RPMI7951 (cell line): ENCODE data around the gene CD36. TPM values are rescaled to one million over a fixed set of nuclear protein-coding genes. Genes with fewer than 3 reads are reported as not detected.

Source experiments
- DNase-seq: peaks from one replicate; pipeline ENCODE4 v3.0.0-alpha.2; 2012; ENCODE audit warnings: low read depth
- total RNA-seq: library from RNA; depleted of rRNA; stranded (reverse); fragments of >200 nt; shearing (Covaris generic); gene quantifications from 2 replicates; pipeline ENCODE4 v1.2.3, GENCODE V29; 2014; rRNA removed

CD36 gene
- total RNA-seq, 1 experiment from 2014 or later: 11.4 TPM

DNA sequence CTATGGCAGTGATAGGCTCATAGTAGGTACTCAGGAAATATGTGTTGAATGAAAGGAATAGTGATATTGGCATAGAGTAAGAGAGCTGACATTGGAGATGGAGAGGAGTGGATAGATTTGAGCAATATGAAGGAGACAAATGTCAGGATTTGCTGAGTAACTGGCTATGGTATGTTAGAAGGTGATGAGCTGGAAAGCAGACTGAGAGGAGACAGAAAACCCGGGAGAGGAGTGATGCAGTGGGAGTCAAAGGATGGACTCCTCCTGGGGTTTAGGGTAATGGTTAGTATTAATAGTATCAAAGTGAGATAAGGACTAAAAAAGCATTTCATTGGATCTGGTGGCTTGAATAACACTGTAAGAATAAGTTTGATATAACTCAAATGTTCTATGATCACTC, 64.8 kb downstream of the CD36 start:
- no peak for DNase-seq

DNA sequence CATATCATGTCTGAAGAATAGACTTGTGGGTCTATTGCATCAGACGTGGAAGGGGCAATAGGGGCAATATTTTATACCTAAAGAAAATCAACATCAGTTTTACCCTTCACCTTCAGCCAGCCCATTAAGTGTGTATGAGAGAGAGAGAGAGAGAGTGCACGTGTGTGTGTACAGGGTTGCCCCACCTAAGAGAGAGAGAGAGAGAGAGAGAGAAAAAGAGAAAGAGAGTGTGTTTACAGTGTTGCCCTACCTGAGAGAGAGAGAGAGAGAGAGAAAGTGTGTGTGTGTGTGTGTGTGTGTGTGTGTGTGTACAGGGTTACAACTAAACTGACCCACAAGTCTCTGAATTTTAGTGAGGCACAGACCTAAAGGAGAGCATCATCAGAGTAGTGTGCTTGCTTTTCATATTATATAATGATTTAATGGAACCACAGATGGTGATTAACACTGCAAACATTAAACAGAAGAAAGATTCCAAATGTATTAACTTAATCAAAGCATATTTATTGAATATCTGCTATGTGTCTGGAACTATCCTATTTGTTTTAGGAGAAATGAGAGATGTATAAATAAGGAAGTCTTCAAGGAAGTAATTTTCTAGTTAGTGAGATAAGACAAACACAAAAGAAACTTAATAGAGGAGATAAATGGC, 66.8 kb downstream of the CD36 start:
- DNase-seq: no peak

DNA sequence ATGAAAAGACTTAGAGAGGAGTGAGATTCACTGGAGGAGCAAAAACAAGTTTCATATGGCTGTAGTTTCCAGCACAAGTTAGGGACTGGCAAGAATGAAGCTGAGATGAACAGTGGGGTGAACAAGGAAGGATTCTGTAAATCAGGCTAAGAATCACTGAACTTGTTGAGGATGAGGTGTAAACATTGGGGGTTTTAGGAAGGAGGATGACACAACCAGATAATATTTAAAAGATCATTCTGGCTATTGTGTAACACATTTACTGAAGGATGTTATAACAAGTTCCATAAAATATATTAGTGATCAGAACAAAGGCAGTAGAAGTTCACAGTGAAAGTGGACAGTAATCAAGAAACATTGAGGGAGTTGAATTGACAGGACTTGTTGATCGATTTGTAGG, 68.9 kb downstream of the CD36 start:
- DNase-seq: no peak

DNA sequence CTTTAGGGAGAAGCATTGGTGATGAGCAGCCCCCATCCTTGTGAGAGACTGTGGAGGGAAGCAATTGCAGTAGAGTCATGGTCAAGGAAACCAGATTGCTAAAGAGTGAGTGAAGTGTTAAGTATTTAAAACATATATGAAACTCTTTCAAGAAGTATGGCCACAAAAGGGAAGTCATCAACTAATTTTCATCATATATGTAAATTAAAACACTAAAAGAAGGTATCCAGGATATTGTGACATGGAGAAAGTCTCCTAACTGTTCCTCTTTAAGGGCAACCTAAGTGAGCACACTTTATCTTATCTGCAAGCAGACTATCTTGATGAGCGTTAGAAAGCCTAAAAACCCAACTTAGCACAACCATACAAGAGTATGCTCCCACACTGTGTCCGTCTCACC, 69.7 kb downstream of the CD36 start:
- DNase-seq: no peak

DNA sequence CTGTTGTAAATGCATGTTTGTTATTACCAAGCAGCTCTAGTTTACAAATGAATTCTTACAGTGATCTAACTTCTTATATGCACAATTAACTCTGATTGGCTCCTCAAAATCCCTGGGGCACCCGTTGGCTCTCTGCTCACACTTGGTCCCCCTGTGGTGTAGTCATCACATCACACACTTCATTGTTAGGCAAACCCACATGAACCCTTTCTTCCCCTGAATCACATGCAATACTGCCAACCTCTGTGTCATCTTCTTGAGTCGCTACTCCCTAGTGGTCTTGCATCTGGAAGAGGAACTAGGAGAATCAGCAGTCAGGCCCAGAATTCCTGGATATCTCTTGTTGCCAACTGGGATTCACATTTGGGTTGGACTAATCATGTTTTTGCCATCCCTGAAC, 73.1 kb downstream of the CD36 start:
- peak; percentile 75 for DNase-seq

DNA sequence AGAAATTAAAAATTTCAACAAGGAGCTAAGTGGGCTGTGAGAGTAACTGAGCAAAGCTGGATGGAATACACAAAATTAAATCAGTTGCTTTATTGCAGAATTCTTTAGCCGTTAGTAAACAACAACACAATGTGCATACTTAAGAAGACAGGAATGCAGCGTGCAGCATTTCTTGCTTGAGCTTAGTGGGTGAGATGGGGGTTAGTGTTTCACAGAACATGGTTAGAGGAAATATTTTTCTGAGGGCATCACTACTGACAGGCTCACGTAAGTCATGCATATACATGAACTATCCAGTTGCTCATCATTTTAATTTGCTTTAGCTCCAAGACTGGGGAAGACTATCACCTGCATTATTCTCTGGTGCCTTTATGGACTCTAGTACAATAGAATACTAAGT, 80.8 kb downstream of the CD36 start:
- peak; percentile 45 for DNase-seq

DNA sequence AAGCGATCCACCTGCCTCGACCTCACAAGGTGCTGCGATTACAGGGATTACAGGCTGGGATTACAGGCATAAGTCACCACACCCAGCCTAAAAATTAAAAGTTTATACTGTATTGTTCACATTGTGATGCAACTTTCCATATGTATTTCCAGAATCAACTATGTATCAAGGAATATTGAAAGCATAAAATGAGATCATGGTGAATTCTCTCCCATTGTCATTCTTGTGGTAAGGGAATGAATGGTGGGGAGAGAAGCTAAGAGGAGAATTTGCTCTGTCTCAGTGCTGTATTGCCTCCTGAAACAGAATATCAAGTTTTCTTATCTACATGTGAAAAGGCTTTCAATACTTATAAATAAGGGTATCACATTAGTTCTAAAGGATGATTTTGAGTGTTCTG, 81.7 kb downstream of the CD36 start:
- DNase-seq: no peak

DNA sequence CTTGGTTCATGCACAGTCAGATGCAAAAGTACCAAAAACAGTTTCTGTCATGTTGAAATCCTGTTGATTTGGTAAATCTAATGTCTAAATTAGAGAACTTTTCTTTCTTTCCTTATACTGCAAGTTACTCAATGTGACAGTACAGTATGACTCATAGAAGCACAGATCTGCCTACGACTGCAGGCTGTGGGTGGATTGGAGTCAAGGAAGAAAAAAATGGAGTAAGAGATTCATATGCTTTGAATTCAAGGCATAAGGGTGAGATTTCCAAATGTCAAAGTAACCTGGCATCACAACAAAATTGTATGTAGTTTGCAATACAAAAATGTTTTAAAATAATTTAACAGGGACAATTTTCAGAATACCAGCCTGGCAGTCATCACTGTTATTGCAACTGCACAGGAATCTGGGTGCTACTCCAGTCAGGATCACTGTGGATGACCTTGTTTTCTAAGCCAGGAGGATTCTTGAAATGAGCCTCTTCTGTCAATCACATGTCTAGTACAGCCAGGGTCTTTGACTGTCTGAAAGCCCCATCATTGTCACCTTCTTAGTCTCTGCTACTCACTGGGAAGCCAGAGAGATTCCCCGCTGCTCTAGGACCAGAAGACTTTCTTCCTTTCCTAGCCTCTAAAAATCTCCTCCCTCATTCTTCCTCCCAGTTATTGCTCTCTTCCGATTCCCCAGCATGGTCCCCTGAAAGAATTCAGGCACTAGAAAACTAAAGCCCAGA, 83.6 kb downstream of the CD36 start:
- peak; percentile 82 for DNase-seq

DNA sequence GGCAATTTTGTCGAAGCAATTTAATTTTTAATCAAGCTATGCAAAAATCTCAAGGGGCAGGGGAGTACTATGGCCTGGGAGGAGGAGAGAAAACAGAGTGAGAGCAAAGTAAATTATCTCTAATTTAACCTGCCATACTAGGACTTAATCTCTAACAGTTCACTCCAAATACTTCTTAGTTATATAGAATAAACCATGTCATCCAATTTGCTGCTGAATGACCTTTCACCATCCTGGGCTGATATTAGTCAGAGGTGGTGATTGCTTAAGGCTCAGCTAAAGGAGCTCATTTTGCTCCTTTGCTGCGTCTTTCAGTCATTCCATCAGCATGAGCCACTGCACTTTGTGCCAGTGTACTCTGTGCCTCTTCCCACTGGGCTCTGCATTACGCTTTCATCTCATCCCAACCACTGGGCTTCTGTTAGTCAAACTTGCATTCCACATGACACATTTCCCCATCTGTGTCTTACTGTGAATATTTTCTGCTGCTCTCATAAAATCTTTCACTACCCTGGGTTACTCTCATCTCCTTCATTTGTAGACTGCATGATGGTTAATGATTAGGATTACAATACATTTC, 84.3 kb downstream of the CD36 start:
- peak; percentile 99 for DNase-seq

DNA sequence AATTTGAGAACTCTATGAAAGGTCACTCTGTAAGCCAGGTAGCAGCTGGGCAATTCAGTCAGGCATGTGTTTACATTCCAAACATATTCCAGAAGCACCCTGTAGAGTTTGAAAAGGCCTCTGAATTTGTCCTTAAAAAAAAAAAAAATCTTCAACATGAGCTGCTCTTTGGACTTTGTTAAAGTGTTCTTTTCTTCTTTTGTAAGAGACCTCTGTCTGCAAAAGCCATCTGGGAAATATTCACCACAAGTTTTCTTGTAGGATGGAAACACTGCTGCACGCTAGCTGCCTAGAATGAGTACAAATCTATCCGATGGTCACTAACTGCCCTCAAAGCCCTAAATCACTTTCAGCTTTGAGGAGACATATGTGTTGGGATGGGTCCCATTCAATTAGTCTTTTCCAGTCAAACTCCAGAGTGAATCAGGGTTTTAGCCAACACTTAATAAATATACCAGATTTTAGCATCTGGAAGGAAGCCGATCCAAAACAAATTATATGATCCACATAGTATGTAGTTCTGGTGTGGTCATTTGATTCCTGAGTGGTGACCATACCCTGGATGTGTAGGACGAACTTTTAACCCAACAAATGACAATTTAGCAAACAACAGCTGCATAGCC, 85.9 kb downstream of the CD36 start:
- DNase-seq: peak; percentile 74

DNA sequence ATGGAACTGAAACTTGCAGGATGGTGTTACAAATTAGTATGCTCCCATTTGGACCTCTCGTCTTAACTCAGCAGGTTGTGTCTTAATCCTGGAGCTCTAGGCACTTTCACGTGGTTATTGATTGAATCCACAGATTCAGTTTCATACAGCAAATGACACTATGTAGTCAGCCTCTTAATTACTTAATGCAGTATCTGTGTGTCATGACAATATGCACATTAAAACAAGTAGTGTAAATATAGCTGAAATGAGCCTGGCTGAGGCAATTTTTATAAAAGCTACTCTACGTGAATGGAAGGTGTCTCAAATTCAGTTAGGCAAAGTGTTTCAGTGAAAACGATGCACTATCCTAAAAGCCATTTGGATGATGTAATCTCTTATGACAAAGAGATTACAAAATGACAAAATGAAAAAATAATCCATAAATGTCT, 86.8 kb downstream of the CD36 start:
- DNase-seq: no peak

Other genes with a start within 250 kb of the CD36 start
- gene GNAT3, start 126.6 kb upstream of the CD36 start, total RNA-seq: not detected in 2 replicates